ENCODE results near the gene RAPGEF1.
"Not testable (repeated sequence)": the region's sequence is repeated elsewhere in the genome, so short reads cannot be mapped to it uniquely, and the experiment has no call there.

The RAPGEF1 gene

DNA sequence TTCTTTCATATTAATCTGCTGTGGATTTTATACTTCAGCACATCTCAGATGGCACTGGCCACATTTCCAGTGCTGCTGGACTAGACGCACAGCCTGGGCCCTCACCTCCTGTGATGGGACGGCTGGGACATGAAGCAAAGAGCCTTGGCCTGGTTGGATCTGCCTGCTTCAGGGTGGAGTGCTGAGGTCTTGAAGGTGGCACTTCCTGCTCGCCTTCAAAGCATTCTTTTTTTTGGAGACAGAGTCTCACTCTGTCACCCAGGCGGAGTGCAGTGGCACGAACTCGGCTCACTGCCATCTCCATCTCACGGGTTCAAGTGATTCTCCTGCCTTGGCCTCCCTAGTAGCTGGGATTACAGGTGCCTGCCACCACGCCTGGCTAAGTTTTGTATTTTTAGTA lies 73.1 kb downstream of the RAPGEF1 start:
- H3K4me3 ChIP-seq (ENCODE audit: insufficient read depth, low read length, poor library complexity, severe bottlenecking): no peak overlapping the region
- H3K9me2 ChIP-seq (replicated peaks; ENCODE audit: insufficient read depth, low read length): no peaks in the 10 kb centered on the region
- H3K9me3 ChIP-seq (ENCODE audit: insufficient read depth, low read length): no peaks in the 10 kb centered on the region
- peaks cover 12% of the 10 kb centered on the region; the same call in 1 of the 2 replicates for H3F3A ChIP-seq (ENCODE audit: insufficient read depth)
- no peak overlapping the region for H3K27ac ChIP-seq (ENCODE audit: low read depth, low read length)
- TF ChIP-seq CTCF (IDR thresholded peaks at IDR 0.05; ENCODE audit: insufficient read depth, low read length, poor library complexity, severe bottlenecking): no peak
- TF ChIP-seq EZH2phosphoT487 (conservative IDR thresholded peaks at IDR 0.05; ENCODE audit: low read length): no peak
- peaks cover 88% of the 10 kb centered on the region for H3K79me2 ChIP-seq (ENCODE audit: insufficient read depth, low read length)
- H3K4me2 ChIP-seq (ENCODE audit: low read depth, low read length, poor library complexity, severe bottlenecking): no peak overlapping the region
- no peaks in the 10 kb centered on the region for H3K27me3 ChIP-seq (ENCODE audit: low read length)
- H3K9ac ChIP-seq (ENCODE audit: low read length): no peak overlapping the region
- H3K36me3 ChIP-seq (ENCODE audit: low read length): no peaks in the 10 kb centered on the region
- H2AFZ ChIP-seq (ENCODE audit: low read depth, low read length, severe bottlenecking): no peak overlapping the region
- no peaks in the 10 kb centered on the region for H4K20me1 ChIP-seq (ENCODE audit: low read depth, low read length)

- H3F3A ChIP-seq (ENCODE audit: insufficient read depth): peaks cover 12% of the 10 kb centered on the region; the same call in 1 of the 2 replicates
- H3K4me2 ChIP-seq (ENCODE audit: low read depth, low read length, poor library complexity, severe bottlenecking): no peak overlapping the region
- H2AFZ ChIP-seq (ENCODE audit: low read depth, low read length, severe bottlenecking): no peak overlapping the region
- H3K9ac ChIP-seq (ENCODE audit: low read length): no peak overlapping the region
- H3K27ac ChIP-seq (ENCODE audit: low read depth, low read length): 0 out of 2 replicates have a peak overlapping the region, but pooled peaks have one; percentile 6
- H3K9me3 ChIP-seq (ENCODE audit: insufficient read depth, low read length): no peaks in the 10 kb centered on the region
- H3K9me2 ChIP-seq (replicated peaks; ENCODE audit: insufficient read depth, low read length): no peaks in the 10 kb centered on the region
- no peaks in the 10 kb centered on the region for H3K27me3 ChIP-seq (ENCODE audit: low read length)
- H3K36me3 ChIP-seq (ENCODE audit: low read length): no peaks in the 10 kb centered on the region
- no peaks in the 10 kb centered on the region for H4K20me1 ChIP-seq (ENCODE audit: low read depth, low read length)
- TF ChIP-seq EZH2phosphoT487 (conservative IDR thresholded peaks at IDR 0.05; ENCODE audit: low read length): no peak
- no peak for TF ChIP-seq CTCF (IDR thresholded peaks at IDR 0.05; ENCODE audit: insufficient read depth, low read length, poor library complexity, severe bottlenecking)
- peaks cover 88% of the 10 kb centered on the region for H3K79me2 ChIP-seq (ENCODE audit: insufficient read depth, low read length)
- no peak overlapping the region for H3K4me3 ChIP-seq (ENCODE audit: insufficient read depth, low read length, poor library complexity, severe bottlenecking)
These were observed 73.8 kb downstream of the RAPGEF1 start for GRCh38 chr9:131666029-131666428.

GRCh38 chr9:131663288-131663687 lies 76.6 kb downstream of the RAPGEF1 start:
- Histone ChIP-seq H3F3A (ENCODE audit: insufficient read depth) (peaks cover 23% of the 10 kb centered on the region), H4K20me1 (ENCODE audit: low read depth, low read length) (no peaks in the 10 kb centered on the region), H3K27ac (ENCODE audit: low read depth, low read length) (no peak overlapping the region), H2AFZ (ENCODE audit: low read depth, low read length, severe bottlenecking) (no peak overlapping the region), H3K9me3 (ENCODE audit: insufficient read depth, low read length) (no peaks in the 10 kb centered on the region), H3K36me3 (ENCODE audit: low read length) (no peaks in the 10 kb centered on the region), H3K9me2 (replicated peaks; ENCODE audit: insufficient read depth, low read length) (no peaks in the 10 kb centered on the region), H3K4me2 (ENCODE audit: low read depth, low read length, poor library complexity, severe bottlenecking) (no peak overlapping the region), H3K9ac (ENCODE audit: low read length) (no peak overlapping the region), H3K4me3 (ENCODE audit: insufficient read depth, low read length, poor library complexity, severe bottlenecking) (no peak overlapping the region), H3K79me2 (ENCODE audit: insufficient read depth, low read length) (peaks cover 85% of the 10 kb centered on the region), H3K27me3 (ENCODE audit: low read length) (no peaks in the 10 kb centered on the region)
- no peak for TF ChIP-seq EZH2phosphoT487 (conservative IDR thresholded peaks at IDR 0.05; ENCODE audit: low read length)
- no peak for TF ChIP-seq CTCF (IDR thresholded peaks at IDR 0.05; ENCODE audit: insufficient read depth, low read length, poor library complexity, severe bottlenecking)

DNA sequence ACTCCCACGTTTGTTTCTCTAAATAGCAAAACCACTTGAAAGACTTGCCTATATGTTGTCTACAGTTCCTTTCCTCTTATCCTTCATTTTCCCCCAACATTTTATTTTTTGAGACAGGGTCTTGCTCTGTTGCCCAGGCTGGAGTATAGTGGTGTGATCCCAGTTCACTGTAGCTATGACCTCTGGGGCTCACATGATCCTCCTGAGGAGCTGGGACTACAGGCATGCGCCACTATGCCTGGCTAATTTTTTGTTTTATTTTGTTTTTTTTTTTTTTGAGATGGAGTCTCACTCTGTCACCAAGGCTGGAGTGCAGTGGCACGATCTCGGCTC lies 77.6 kb downstream of the RAPGEF1 start:
- not testable (repeated sequence) for H3K36me3 ChIP-seq (ENCODE audit: low read length)

More for the DNA sequence above, 77.6 kb downstream of the RAPGEF1 start:
- Histone ChIP-seq H3K79me2 (ENCODE audit: insufficient read depth, low read length) (peaks cover 82% of the 10 kb centered on the region), H3K4me2 (ENCODE audit: low read depth, low read length, poor library complexity, severe bottlenecking) (peak overlapping the region; percentile 30), H3F3A (ENCODE audit: insufficient read depth) (peaks cover 29% of the 10 kb centered on the region), H3K27ac (ENCODE audit: low read depth, low read length) (peak overlapping the region; percentile 97)
- not testable (repeated sequence) for H3K9me3 ChIP-seq (ENCODE audit: insufficient read depth, low read length); H3K9me2 ChIP-seq (replicated peaks; ENCODE audit: insufficient read depth, low read length); H3K27me3 ChIP-seq (ENCODE audit: low read length); H3K9ac ChIP-seq (ENCODE audit: low read length); H2AFZ ChIP-seq (ENCODE audit: low read depth, low read length, severe bottlenecking); H3K4me3 ChIP-seq (ENCODE audit: insufficient read depth, low read length, poor library complexity, severe bottlenecking); H4K20me1 ChIP-seq (ENCODE audit: low read depth, low read length)

Data from SU-DHL-6 (cell line).